Measurements from ENCODE around the gene SOWAHD. TPM values are rescaled to one million over a fixed set of nuclear protein-coding genes. Genes with fewer than 3 reads are reported as not detected.

The SOWAHD gene
- total RNA-seq, 1 donor from 2014 or later: 0.54 TPM

DNA sequence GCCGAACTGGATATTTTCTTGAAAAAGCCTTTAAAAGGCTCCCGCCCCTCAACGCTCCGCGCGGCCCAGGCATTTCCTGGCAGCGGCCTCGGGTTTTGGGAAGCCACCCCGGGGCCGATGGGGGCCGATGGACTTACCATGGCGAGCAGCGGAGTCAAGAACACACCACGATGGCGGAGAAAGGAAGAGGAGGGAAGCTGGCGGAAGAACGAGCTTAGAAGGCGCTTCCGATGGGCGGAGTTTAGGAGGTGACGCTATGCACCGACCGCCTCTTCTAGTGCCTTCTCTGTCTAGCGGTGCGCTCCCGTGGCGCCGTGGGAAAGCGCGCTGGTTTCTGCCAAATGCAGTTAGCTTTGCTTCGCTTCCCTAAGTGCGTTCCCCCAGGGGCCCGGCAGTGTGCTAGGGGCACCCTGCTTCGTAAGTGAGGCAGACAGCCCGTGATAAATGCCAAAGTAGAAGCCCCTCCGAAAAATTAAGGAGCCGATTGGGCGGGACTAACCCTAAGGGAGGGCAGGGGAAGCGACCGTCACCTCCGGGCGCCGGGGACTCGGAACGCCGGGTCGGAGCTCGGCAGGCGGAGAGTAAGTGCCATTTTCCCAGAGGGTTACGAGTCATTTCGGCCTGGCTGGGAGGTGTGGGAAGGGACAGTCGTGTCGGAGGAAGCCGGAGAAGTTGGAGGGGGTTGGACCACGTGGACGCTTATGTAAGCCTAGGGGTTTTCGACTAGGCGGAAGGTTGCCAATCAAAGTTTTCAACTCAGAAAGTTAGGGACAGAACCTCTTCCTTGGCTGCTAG, 33.2 kb downstream of the SOWAHD start, which contains the start of gene RPL39:
RPL39 (minus strand) TSS at position 194 of the 795 bp plus-strand sequence; CDS start at position 140, 54 bp downstream.
- no peaks in the 10 kb centered on the region for H3K9me3 Mint-ChIP-seq (ENCODE audit: unreplicated experiment)
- peaks cover 47% of the 10 kb centered on the region for H3K79me2 ChIP-seq (ENCODE audit: insufficient read depth, low read length)

DNA sequence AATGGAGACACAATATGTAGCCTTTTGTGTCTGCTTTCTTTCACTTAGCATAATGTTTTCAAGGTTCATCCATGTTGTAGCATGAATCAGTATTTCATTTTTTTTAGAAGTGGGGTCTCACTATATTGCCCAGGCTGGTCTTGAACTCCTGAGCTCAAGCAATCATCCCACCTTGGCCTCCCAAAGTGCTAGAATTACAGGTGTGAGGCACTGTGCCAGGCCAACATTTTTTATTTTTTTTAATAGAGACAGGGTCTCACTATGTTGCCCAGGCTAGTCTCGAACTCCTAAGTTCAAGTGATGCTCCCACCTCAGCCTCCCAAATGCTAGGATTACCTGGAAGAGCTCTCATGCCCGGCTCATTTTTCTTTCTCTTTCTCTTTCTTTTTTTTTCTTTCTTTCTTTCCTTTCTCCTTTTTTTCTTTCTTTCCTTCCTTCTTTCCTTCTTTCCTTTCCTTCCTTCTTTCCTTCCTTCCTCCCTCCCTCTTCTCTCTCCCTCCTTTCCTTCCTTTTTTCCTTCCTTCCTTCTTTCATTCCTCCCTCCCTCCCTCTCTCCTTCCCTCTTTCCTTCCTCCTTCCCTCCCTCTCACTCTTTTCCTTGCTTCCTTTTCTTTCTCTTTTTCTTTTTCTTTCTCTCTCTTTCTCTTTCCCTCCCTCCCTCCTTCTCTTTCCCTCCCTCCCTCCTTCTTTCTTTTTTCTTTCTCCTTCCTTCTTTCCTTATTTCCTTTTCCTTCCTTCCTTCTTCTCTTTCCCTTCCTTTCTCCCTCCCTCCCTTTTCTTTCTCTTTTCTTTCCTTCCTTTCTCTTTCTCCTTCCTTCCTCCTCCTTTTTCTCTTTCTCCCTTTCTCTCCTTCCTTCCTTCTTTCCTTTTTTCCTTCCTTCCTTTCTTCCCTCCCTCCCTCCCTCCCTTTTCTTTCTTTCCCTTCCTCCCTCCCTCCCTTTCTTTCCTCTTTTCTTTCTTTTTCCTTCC, 43.1 kb downstream of the SOWAHD start:
- DNase-seq (ENCODE audit: low read depth): no peak
- H3K27me3 Mint-ChIP-seq (ENCODE audit: low read depth, unreplicated experiment): no peaks in the 10 kb centered on the region
- Histone ChIP-seq H3K4me2 (ENCODE audit: low read length) (no peak overlapping the region), H3K27me3 (ENCODE audit: insufficient read depth, low read length) (no peaks in the 10 kb centered on the region), H3K36me3 (ENCODE audit: insufficient read depth, low read length) (no peaks in the 10 kb centered on the region), H3K9me3 (ENCODE audit: insufficient read depth, low read depth, low read length) (no peaks in the 10 kb centered on the region), H3K27ac (ENCODE audit: low read depth, low read length) (no peak overlapping the region), H3K79me2 (ENCODE audit: insufficient read depth, low read length) (no peaks in the 10 kb centered on the region), H3K4me3 (ENCODE audit: insufficient read depth, low read depth, low read length) (no peak overlapping the region), H2AFZ (ENCODE audit: low read depth, low read length) (no peak overlapping the region), H3K4me1 (ENCODE audit: insufficient read depth, low read length) (no peaks in the 10 kb centered on the region), H4K20me1 (ENCODE audit: insufficient read depth, low read length) (no peaks in the 10 kb centered on the region), H3K9ac (ENCODE audit: low read length) (no peak overlapping the region)
- no peak overlapping the region for H3K4me3 Mint-ChIP-seq (ENCODE audit: unreplicated experiment)
- TF ChIP-seq CTCF (IDR thresholded peaks at IDR 0.05; ENCODE audit: insufficient read depth, low read depth, low read length) (no peak), EZH2 (IDR thresholded peaks at IDR 0.05; ENCODE audit: insufficient read depth, low read length) (no peak)
- peaks cover 2% of the 10 kb centered on the region for H3K9me3 Mint-ChIP-seq (ENCODE audit: unreplicated experiment)
- no peak overlapping the region for H3K27ac Mint-ChIP-seq (ENCODE audit: unreplicated experiment)
- no peak for FAIRE-seq
- no peaks in the 10 kb centered on the region for H3K36me3 Mint-ChIP-seq (ENCODE audit: low read depth, unreplicated experiment)
- no peaks in the 10 kb centered on the region for H3K4me1 Mint-ChIP-seq (ENCODE audit: low read depth, unreplicated experiment)

More for the DNA sequence above, 33.2 kb downstream of the SOWAHD start, which contains the start of gene RPL39:
- Mint-ChIP-seq H3K36me3 (ENCODE audit: low read depth, unreplicated experiment) (peaks cover 3% of the 10 kb centered on the region), H3K27me3 (ENCODE audit: low read depth, unreplicated experiment) (no peaks in the 10 kb centered on the region), H3K4me1 (ENCODE audit: low read depth, unreplicated experiment) (peaks cover 10% of the 10 kb centered on the region), H3K4me3 (ENCODE audit: unreplicated experiment) (peak within 1 kb of the TSS; percentile 96), H3K27ac (ENCODE audit: unreplicated experiment) (peak within 1 kb of the TSS; percentile 93)
- H3K9me3 ChIP-seq (ENCODE audit: insufficient read depth, low read depth, low read length): no peaks in the 10 kb centered on the region
- peak within 1 kb of the TSS; percentile 94 for H3K4me3 ChIP-seq (ENCODE audit: insufficient read depth, low read depth, low read length)
- H3K36me3 ChIP-seq (ENCODE audit: insufficient read depth, low read length): peaks cover 13% of the 10 kb centered on the region
- H3K9ac ChIP-seq (ENCODE audit: low read length): peak within 1 kb of the TSS; percentile 99
- H4K20me1 ChIP-seq (ENCODE audit: insufficient read depth, low read length): peaks cover 45% of the 10 kb centered on the region
- H3K4me2 ChIP-seq (ENCODE audit: low read length): peak within 1 kb of the TSS; percentile 97
- peaks cover 3% of the 10 kb centered on the region for H3K4me1 ChIP-seq (ENCODE audit: insufficient read depth, low read length)
- peak; percentile 82 for DNase-seq (ENCODE audit: low read depth)
- H3K27me3 ChIP-seq (ENCODE audit: insufficient read depth, low read length): no peaks in the 10 kb centered on the region
- H2AFZ ChIP-seq (ENCODE audit: low read depth, low read length): peak within 1 kb of the TSS; percentile 76
- TF ChIP-seq CTCF (IDR thresholded peaks at IDR 0.05; ENCODE audit: insufficient read depth, low read depth, low read length) (no peak), EZH2 (IDR thresholded peaks at IDR 0.05; ENCODE audit: insufficient read depth, low read length) (no peak)
- H3K27ac ChIP-seq (ENCODE audit: low read depth, low read length): peak within 1 kb of the TSS; percentile 86
- no peak for FAIRE-seq

Measured in astrocyte (in vitro differentiated cells and primary cell).